ENCODE data around the gene ACBD6.

Gene ACBD6

DNA sequence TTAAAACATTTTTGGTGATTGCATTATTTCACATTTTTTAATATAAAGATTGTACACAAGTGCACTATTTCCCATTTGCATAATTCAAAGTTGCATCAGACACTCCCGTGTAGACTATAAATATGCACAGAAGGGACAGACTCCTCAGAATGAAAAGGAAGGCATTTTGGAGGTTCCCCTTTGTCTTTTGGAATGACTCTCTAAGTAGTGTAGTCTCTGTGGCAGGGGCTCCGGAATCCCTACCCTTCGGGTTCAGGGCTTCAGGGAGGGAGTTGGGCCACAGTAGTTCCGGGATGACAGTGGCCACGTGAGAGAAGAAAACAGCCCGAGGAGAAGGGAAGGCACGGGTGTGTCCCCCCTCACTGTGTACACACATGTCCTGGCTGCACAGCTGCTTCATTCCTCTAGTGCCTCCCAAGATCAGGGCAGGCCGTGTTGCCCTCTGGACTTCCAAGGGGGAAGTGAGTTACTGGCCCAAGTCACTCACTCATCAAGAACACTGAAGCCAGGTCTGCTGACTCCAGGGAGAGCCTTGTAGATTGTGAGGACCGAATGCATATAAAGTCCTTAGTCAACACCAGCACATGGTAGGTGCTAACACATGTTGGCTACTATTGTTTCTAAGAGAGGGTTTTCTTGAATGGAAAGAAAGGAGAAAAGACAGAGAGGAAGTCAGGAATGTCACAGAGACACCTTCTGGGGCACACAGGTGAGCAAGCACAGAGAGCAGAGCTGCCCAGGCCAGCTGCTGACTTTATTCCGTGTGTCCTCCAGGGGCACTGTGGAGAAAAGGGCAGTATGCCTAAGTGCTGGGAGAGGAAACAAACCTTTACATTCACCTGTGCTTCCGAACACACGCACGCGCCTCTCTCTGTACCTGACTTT, 232.5 kb downstream of the ACBD6 start:
- Histone ChIP-seq H3K27me3 (ENCODE audit: insufficient read depth, low read length) (0 out of 2 replicates have a peak, but pooled peaks cover 6% of the 10 kb centered on the region), H2AFZ (ENCODE audit: low read length) (no peak overlapping the region), H3F3A (ENCODE audit: insufficient read depth, low read length) (no peaks in the 10 kb centered on the region), H3K9ac (ENCODE audit: low read length) (no peak overlapping the region), H3K9me2 (ENCODE audit: low read depth, low read length) (no peaks in the 10 kb centered on the region), H3K79me2 (ENCODE audit: insufficient read depth, low read length) (no peaks in the 10 kb centered on the region), H3K27ac (ENCODE audit: low read depth, low read length, poor library complexity, severe bottlenecking) (no peak overlapping the region), H3K4me3 (ENCODE audit: low read depth, low read length, poor library complexity, severe bottlenecking) (no peak overlapping the region), H3K36me3 (ENCODE audit: insufficient read depth, low read length) (no peaks in the 10 kb centered on the region; the same call in none of the 2 replicates), H3K4me1 (ENCODE audit: insufficient read depth, low read length, severe bottlenecking) (no peaks in the 10 kb centered on the region), H3K4me2 (ENCODE audit: low read length) (no peak overlapping the region), H3K9me3 (ENCODE audit: low read length) (no peaks in the 10 kb centered on the region), H4K20me1 (ENCODE audit: insufficient read depth, low read length) (no peaks in the 10 kb centered on the region)
- no peak for TF ChIP-seq EZH2 (IDR thresholded peaks at IDR 0.05; ENCODE audit: borderline replicate concordance, low read length)
- TF ChIP-seq, protein P1, sequence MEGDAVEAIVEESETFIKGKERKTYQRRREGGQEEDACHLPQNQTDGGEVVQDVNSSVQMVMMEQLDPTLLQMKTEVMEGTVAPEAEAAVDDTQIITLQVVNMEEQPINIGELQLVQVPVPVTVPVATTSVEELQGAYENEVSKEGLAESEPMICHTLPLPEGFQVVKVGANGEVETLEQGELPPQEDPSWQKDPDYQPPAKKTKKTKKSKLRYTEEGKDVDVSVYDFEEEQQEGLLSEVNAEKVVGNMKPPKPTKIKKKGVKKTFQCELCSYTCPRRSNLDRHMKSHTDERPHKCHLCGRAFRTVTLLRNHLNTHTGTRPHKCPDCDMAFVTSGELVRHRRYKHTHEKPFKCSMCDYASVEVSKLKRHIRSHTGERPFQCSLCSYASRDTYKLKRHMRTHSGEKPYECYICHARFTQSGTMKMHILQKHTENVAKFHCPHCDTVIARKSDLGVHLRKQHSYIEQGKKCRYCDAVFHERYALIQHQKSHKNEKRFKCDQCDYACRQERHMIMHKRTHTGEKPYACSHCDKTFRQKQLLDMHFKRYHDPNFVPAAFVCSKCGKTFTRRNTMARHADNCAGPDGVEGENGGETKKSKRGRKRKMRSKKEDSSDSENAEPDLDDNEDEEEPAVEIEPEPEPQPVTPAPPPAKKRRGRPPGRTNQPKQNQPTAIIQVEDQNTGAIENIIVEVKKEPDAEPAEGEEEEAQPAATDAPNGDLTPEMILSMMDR (IDR thresholded peaks at IDR 0.05; ENCODE audit: low read length): peak; percentile 8; the same call in 1 of the 2 replicates

DNA sequence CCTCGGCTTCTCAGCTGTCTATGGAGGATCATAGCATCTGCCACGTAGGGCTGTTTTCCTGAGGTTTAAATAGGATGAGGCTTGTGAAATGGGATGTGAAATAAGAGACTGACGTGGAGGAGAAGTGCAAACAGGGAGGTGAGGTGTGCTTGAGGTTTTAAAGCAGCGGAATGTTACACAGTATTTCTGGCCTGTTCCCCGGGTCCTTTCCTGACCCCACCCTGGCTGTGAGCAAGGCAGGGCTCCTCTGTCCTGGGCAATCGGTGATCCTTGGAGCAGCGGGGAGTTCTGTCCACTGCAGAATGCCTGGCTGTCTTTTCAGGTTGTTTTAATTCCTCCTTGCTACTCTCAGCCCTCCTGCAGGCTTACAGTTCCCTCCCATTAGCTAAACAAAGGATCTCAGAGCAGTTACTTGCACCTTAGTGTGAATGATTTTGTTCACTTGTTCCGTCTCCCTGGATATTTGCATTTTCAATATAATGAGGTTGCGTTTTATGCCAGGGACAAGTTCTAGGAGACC, 233.8 kb downstream of the ACBD6 start:
- no peak overlapping the region for H2AFZ ChIP-seq (ENCODE audit: low read length)
- TF ChIP-seq, protein P1 (IDR thresholded peaks at IDR 0.05; ENCODE audit: low read length): no peak
- H3K4me1 ChIP-seq (ENCODE audit: insufficient read depth, low read length, severe bottlenecking): no peaks in the 10 kb centered on the region
- H3K27ac ChIP-seq (ENCODE audit: low read depth, low read length, poor library complexity, severe bottlenecking): no peak overlapping the region
- H3K9me2 ChIP-seq (ENCODE audit: low read depth, low read length): no peaks in the 10 kb centered on the region
- H3K9ac ChIP-seq (ENCODE audit: low read length): no peak overlapping the region
- no peaks in the 10 kb centered on the region for H3F3A ChIP-seq (ENCODE audit: insufficient read depth, low read length)
- no peak overlapping the region for H3K4me3 ChIP-seq (ENCODE audit: low read depth, low read length, poor library complexity, severe bottlenecking)
- no peaks in the 10 kb centered on the region for H3K36me3 ChIP-seq (ENCODE audit: insufficient read depth, low read length)
- H3K9me3 ChIP-seq (ENCODE audit: low read length): no peaks in the 10 kb centered on the region
- H3K4me2 ChIP-seq (ENCODE audit: low read length): no peak overlapping the region
- H3K27me3 ChIP-seq (ENCODE audit: insufficient read depth, low read length): 0 out of 2 replicates have a peak, but pooled peaks cover 6% of the 10 kb centered on the region
- no peaks in the 10 kb centered on the region for H3K79me2 ChIP-seq (ENCODE audit: insufficient read depth, low read length)
- H4K20me1 ChIP-seq (ENCODE audit: insufficient read depth, low read length): no peaks in the 10 kb centered on the region

DNA sequence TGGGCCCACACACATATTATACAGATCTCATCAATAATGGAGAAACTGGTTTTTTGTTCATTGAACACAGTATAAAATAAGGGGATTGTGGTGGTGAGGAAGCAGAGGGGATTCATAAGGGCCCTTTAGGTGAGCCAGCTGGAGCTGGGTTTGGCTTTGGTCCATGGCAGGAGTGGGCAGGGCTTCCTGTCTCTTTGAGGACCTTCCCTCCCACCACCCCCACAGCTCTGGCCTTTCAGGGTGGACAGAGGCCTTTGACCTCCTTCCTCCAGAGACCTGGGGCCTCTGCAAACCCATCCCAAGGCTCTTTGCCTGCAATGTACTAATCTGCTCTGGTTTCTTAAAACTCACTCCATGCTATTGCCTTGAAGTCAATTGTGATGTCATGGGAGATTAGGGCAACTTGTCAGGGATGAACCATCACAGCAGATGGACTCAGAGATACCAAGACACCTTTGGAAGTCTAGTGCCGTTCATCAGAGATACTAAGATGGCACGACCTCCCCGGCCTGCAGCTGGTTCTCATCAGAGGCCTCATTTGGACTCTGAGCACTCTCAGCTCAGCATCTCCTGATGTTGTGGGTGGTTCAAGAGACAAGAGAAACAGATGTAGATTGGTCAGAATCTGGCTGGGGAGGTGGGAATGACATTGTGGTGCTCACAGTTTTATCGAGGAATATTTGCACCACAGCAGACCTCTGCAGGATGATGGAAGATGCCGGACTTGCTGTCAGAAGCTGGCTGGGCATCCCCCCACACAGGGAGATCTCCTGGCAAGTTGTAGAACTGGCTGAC, 234.4 kb downstream of the ACBD6 start:
- H3F3A ChIP-seq (ENCODE audit: insufficient read depth, low read length): no peaks in the 10 kb centered on the region
- H3K4me3 ChIP-seq (ENCODE audit: low read depth, low read length, poor library complexity, severe bottlenecking): no peak overlapping the region
- 0 out of 2 replicates have a peak, but pooled peaks cover 6% of the 10 kb centered on the region for H3K27me3 ChIP-seq (ENCODE audit: insufficient read depth, low read length)
- no peaks in the 10 kb centered on the region for H3K9me2 ChIP-seq (ENCODE audit: low read depth, low read length)
- H3K9me3 ChIP-seq (ENCODE audit: low read length): no peaks in the 10 kb centered on the region
- H2AFZ ChIP-seq (ENCODE audit: low read length): no peak overlapping the region
- H3K36me3 ChIP-seq (ENCODE audit: insufficient read depth, low read length): no peaks in the 10 kb centered on the region
- H3K27ac ChIP-seq (ENCODE audit: low read depth, low read length, poor library complexity, severe bottlenecking): no peak overlapping the region
- TF ChIP-seq, protein P1 (IDR thresholded peaks at IDR 0.05; ENCODE audit: low read length): no peak
- TF ChIP-seq EZH2 (IDR thresholded peaks at IDR 0.05; ENCODE audit: borderline replicate concordance, low read length): no peak
- H4K20me1 ChIP-seq (ENCODE audit: insufficient read depth, low read length): no peaks in the 10 kb centered on the region
- H3K9ac ChIP-seq (ENCODE audit: low read length): no peak overlapping the region
- no peaks in the 10 kb centered on the region for H3K79me2 ChIP-seq (ENCODE audit: insufficient read depth, low read length)
- no peaks in the 10 kb centered on the region for H3K4me1 ChIP-seq (ENCODE audit: insufficient read depth, low read length, severe bottlenecking)
- no peak overlapping the region for H3K4me2 ChIP-seq (ENCODE audit: low read length)
